B cell (primary cell): Measurements from ENCODE around the gene ADAMTS8.

Experiments used
- CTCF ChIP-seq: fragments of 200-600 bp; IDR thresholded peaks from one replicate; pipeline ENCODE4 v1.8.0; 2022; ENCODE audit warnings: antibody characterized with exemption, mild to moderate bottlenecking
- EZH2 ChIP-seq: IDR thresholded peaks from 2 replicates; pipeline ENCODE4 v1.6.1; 2012; ENCODE audit warnings: borderline replicate concordance, low read depth, mild to moderate bottlenecking, moderate library complexity, low read length; ENCODE audit not compliant: insufficient read depth, poor library complexity, severe bottlenecking

DNA sequence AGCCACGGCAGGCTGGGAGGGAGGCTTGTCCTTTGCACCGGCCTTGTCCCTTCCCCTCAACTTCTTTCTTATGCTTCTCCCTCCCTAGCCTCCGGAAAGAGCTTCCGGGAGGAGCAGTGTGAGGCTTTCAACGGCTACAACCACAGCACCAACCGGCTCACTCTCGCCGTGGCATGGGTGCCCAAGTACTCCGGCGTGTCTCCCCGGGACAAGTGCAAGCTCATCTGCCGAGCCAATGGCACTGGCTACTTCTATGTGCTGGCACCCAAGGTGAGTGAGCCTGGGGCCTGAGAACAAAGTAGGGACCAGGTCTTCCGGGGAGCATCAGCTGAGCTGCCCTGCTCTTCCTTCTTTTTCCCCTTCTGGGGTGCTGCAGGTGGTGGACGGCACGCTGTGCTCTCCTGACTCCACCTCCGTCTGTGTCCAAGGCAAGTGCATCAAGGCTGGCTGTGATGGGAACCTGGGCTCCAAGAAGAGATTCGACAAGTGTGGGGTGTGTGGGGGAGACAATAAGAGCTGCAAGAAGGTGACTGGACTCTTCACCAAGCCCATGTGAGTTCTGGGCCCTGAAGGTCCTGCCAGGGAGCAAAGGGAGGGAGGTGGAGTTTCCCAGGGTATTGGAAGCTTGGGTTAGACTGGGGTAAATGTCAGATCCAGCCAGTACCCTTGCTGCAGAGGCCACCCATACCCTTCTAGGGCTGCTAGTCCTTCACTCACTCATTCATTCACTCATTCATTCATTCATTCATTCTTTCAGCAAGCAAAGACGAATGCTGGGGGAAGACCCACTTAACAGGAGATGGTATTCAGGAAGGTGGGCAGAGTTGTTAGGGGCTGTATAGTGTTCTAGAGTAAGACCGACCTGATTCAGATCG, 42.7 kb upstream of the ADAMTS8 start:
- TF ChIP-seq CTCF (no peak), EZH2 (no peak)
